ENCODE data around the gene TMEM134.

GRCh38 chr11:67433536-67434394 is 35.3 kb downstream of the TMEM134 start:
- TF ChIP-seq CTCF (IDR thresholded peaks at IDR 0.05), result no peak
- no peak for TF ChIP-seq POLR2A (IDR thresholded peaks at IDR 0.05)

Measured in esophagus squamous epithelium (tissue), 4 donors.